ENCODE data around the gene GBGT1. TPM values are rescaled to one million over a fixed set of nuclear protein-coding genes. Genes with fewer than 3 reads are reported as not detected.

Gene GBGT1
- total RNA-seq, 1 experiment from 2014 or later = not detected

GRCh38 chr9:133114886-133115603 is 48.7 kb downstream of the GBGT1 start:
- no peaks in the 10 kb centered on the region for H3K27me3 Mint-ChIP-seq (ENCODE audit: unreplicated experiment)
- intact Hi-C loops (cut with micrococcal nuclease; ENCODE audit: unreplicated experiment) = no loop called here
- H3K4me1 Mint-ChIP-seq (ENCODE audit: low read depth, unreplicated experiment) = no peaks in the 10 kb centered on the region
- peaks cover 3% of the 10 kb centered on the region for H3K36me3 Mint-ChIP-seq (ENCODE audit: insufficient read depth, unreplicated experiment)
- no peak for TF ChIP-seq CTCF (IDR thresholded peaks at IDR 0.05; ENCODE audit: unreplicated experiment)
- CTCF ChIA-PET = no interaction called here
- no TSS peak for BruUV-seq (replicated peaks)
- no peak overlapping the region for H3K4me3 Mint-ChIP-seq (ENCODE audit: low read depth, unreplicated experiment)
- no peaks in the 10 kb centered on the region for H3K9me3 Mint-ChIP-seq (ENCODE audit: low read depth, unreplicated experiment)
- H3K27ac Mint-ChIP-seq (ENCODE audit: unreplicated experiment) = no peak overlapping the region
- no peak for DNase-seq

- no peak overlapping the region for H3K27ac Mint-ChIP-seq (ENCODE audit: unreplicated experiment)
- no peak for DNase-seq
Observed at GRCh38 chr9:133113949-133114885, 49.5 kb downstream of the GBGT1 start.

GRCh38 chr9:133113163-133113948 is 50.4 kb downstream of the GBGT1 start:
- no peaks in the 10 kb centered on the region for H3K27me3 Mint-ChIP-seq (ENCODE audit: unreplicated experiment)
- H3K36me3 Mint-ChIP-seq (ENCODE audit: insufficient read depth, unreplicated experiment) = peaks cover 5% of the 10 kb centered on the region
- no peaks in the 10 kb centered on the region for H3K9me3 Mint-ChIP-seq (ENCODE audit: low read depth, unreplicated experiment)
- intact Hi-C loops (cut with micrococcal nuclease; ENCODE audit: unreplicated experiment) = no loop called here
- H3K27ac Mint-ChIP-seq (ENCODE audit: unreplicated experiment) = no peak overlapping the region
- no peak overlapping the region for H3K4me3 Mint-ChIP-seq (ENCODE audit: low read depth, unreplicated experiment)
- H3K4me1 Mint-ChIP-seq (ENCODE audit: low read depth, unreplicated experiment) = no peaks in the 10 kb centered on the region
- no peak for TF ChIP-seq CTCF (IDR thresholded peaks at IDR 0.05; ENCODE audit: unreplicated experiment)
- CTCF ChIA-PET = interaction anchor here (0.6 kb wide), 1 partner anchor 375 kb away, joined by 5 read pairs; no protein-coding TSS in a partner anchor
- DNase-seq = no peak
- no TSS peak for BruUV-seq (replicated peaks)

More at GRCh38 chr9:133113949-133114885, 49.5 kb downstream of the GBGT1 start:
- CTCF ChIA-PET = no interaction called here
- no peaks in the 10 kb centered on the region for H3K27me3 Mint-ChIP-seq (ENCODE audit: unreplicated experiment)
- H3K4me3 Mint-ChIP-seq (ENCODE audit: low read depth, unreplicated experiment) = no peak overlapping the region
- no peaks in the 10 kb centered on the region for H3K9me3 Mint-ChIP-seq (ENCODE audit: low read depth, unreplicated experiment)
- H3K4me1 Mint-ChIP-seq (ENCODE audit: low read depth, unreplicated experiment) = no peaks in the 10 kb centered on the region
- BruUV-seq (replicated peaks) = no TSS peak
- peaks cover 5% of the 10 kb centered on the region for H3K36me3 Mint-ChIP-seq (ENCODE audit: insufficient read depth, unreplicated experiment)
- intact Hi-C loops (cut with micrococcal nuclease; ENCODE audit: unreplicated experiment) = no loop called here
- TF ChIP-seq CTCF (IDR thresholded peaks at IDR 0.05; ENCODE audit: unreplicated experiment) = no peak

GRCh38 chr9:133112663-133113026 is 51.1 kb downstream of the GBGT1 start:
- H3K36me3 Mint-ChIP-seq (ENCODE audit: insufficient read depth, unreplicated experiment) = peaks cover 5% of the 10 kb centered on the region
- intact Hi-C loops (cut with micrococcal nuclease; ENCODE audit: unreplicated experiment) = no loop called here
- TF ChIP-seq CTCF (IDR thresholded peaks at IDR 0.05; ENCODE audit: unreplicated experiment) = no peak
- no peak overlapping the region for H3K4me3 Mint-ChIP-seq (ENCODE audit: low read depth, unreplicated experiment)
- H3K27ac Mint-ChIP-seq (ENCODE audit: unreplicated experiment) = no peak overlapping the region
- H3K9me3 Mint-ChIP-seq (ENCODE audit: low read depth, unreplicated experiment) = no peaks in the 10 kb centered on the region
- CTCF ChIA-PET = interaction anchor here (0.6 kb wide), 1 partner anchor 374 kb away, joined by 5 read pairs; no protein-coding TSS in a partner anchor
- BruUV-seq (replicated peaks) = no TSS peak
- no peaks in the 10 kb centered on the region for H3K4me1 Mint-ChIP-seq (ENCODE audit: low read depth, unreplicated experiment)
- no peaks in the 10 kb centered on the region for H3K27me3 Mint-ChIP-seq (ENCODE audit: unreplicated experiment)
- DNase-seq = no peak

Measured in Calu3 (cell line).